H9 (cell line): ENCODE measurements around the gene TOM1L2. TPM values are rescaled to one million over a fixed set of nuclear protein-coding genes. Genes with fewer than 3 reads are reported as not detected.

Experiments used
- DNase-seq: peaks from one replicate; pipeline ENCODE4 v3.0.0-alpha.2; 2017
- H2AFZ ChIP-seq: one replicate; pipeline ENCODE4 v1.6.1; 2013; ENCODE audit warnings: mild to moderate bottlenecking, low read length, control low read depth, moderate library complexity
- H2AK5ac ChIP-seq: 2 replicates; pipeline ENCODE4 v1.6.1; 2013; ENCODE audit warnings: low read length, control low read depth, mixed read lengths; ENCODE audit not compliant: insufficient read length
- H2BK120ac ChIP-seq: one replicate; pipeline ENCODE4 v1.6.1; 2013; ENCODE audit warnings: low read depth, mild to moderate bottlenecking, low read length, control low read depth, inconsistent platforms; ENCODE audit not compliant: poor library complexity, severe bottlenecking
- H2BK12ac ChIP-seq: 2 replicates; pipeline ENCODE4 v1.6.1; 2013; ENCODE audit warnings: low read length, control low read depth, mixed read lengths, low read depth; ENCODE audit not compliant: insufficient read length
- H2BK15ac ChIP-seq: 2 replicates; pipeline ENCODE4 v1.6.1; 2013; ENCODE audit warnings: low read depth, low read length, control low read depth
- H2BK20ac ChIP-seq: one replicate; pipeline ENCODE4 v1.6.1; 2013; ENCODE audit warnings: low read depth, mild to moderate bottlenecking, low read length, control low read depth, inconsistent platforms; ENCODE audit not compliant: poor library complexity, severe bottlenecking
- H2BK5ac ChIP-seq: 2 replicates; pipeline ENCODE4 v1.6.1; 2013; ENCODE audit warnings: low read length, control low read depth, mixed read lengths; ENCODE audit not compliant: insufficient read length
- H3K14ac ChIP-seq: 2 replicates; pipeline ENCODE4 v1.6.1; 2013; ENCODE audit warnings: low read length, control low read depth; ENCODE audit not compliant: insufficient read depth
- H3K18ac ChIP-seq: 2 replicates; pipeline ENCODE4 v1.6.1; 2013; ENCODE audit warnings: low read depth, mild to moderate bottlenecking, mixed read lengths, low read length, control low read depth; ENCODE audit not compliant: insufficient read length
- H3K23ac ChIP-seq: 2 replicates; pipeline ENCODE4 v1.6.1; 2013; ENCODE audit warnings: low read length, control low read depth, mixed read lengths, low read depth; ENCODE audit not compliant: insufficient read length
- H3K23me2 ChIP-seq: 2 replicates; pipeline ENCODE4 v1.6.1; 2013; ENCODE audit warnings: low read depth, mild to moderate bottlenecking, mixed read lengths, low read length, control low read depth; ENCODE audit not compliant: insufficient read length, poor library complexity, severe bottlenecking
- H3K27ac ChIP-seq: 2 replicates; pipeline ENCODE4 v1.5.1; 2013; ENCODE audit warnings: low read length, control low read depth, mixed read lengths, low read depth; ENCODE audit not compliant: insufficient read length
- H3K27me3 ChIP-seq: 2 replicates; pipeline ENCODE4 v1.6.1; 2013; ENCODE audit warnings: low read length, control low read depth, inconsistent platforms; ENCODE audit not compliant: insufficient read depth
- H3K4ac ChIP-seq: 2 replicates; pipeline ENCODE4 v1.6.1; 2013; ENCODE audit warnings: low read depth, mild to moderate bottlenecking, control low read depth, inconsistent platforms, low read length, moderate library complexity
- H3K4me1 ChIP-seq: 2 replicates; pipeline ENCODE4 v1.6.1; 2013; ENCODE audit warnings: low read length, control low read depth, inconsistent platforms; ENCODE audit not compliant: insufficient read depth
- H3K4me2 ChIP-seq: 2 replicates; pipeline ENCODE4 v1.6.1; 2013; ENCODE audit warnings: low read length, control low read depth, mixed read lengths; ENCODE audit not compliant: insufficient read length, insufficient read depth
- H3K56ac ChIP-seq: 2 replicates; pipeline ENCODE4 v1.6.1; 2013; ENCODE audit warnings: low read depth, mild to moderate bottlenecking, mixed read lengths, low read length, control low read depth; ENCODE audit not compliant: insufficient read length
- H3K79me1 ChIP-seq: 2 replicates; pipeline ENCODE4 v1.6.1; 2013; ENCODE audit warnings: low read depth, mild to moderate bottlenecking, moderate library complexity, low read length, control low read depth, inconsistent platforms; ENCODE audit not compliant: insufficient read depth, poor library complexity, severe bottlenecking
- H3K79me2 ChIP-seq: 2 replicates; pipeline ENCODE4 v1.6.1; 2013; ENCODE audit warnings: low read length, control low read depth, inconsistent platforms; ENCODE audit not compliant: insufficient read depth
- H3K9ac ChIP-seq: 2 replicates; pipeline ENCODE4 v1.6.1; 2013; ENCODE audit warnings: low read length, control low read depth, mixed read lengths; ENCODE audit not compliant: insufficient read length; ENCODE audit errors: extremely low read depth
- H3K9me3 ChIP-seq: one replicate; pipeline ENCODE4 v1.6.1; 2013; ENCODE audit warnings: low read depth, low read length, inconsistent platforms; ENCODE audit not compliant: control insufficient read depth
- H3T11ph ChIP-seq: one replicate; pipeline ENCODE4 v1.6.1; 2013; ENCODE audit warnings: mild to moderate bottlenecking, low read length, control low read depth, inconsistent platforms
- H4K20me1 ChIP-seq: one replicate; pipeline ENCODE4 v1.6.1; 2013; ENCODE audit not compliant: control insufficient read depth, insufficient read length, insufficient read depth
- H4K5ac ChIP-seq: 2 replicates; pipeline ENCODE4 v1.6.1; 2013; ENCODE audit warnings: low read depth, mild to moderate bottlenecking, mixed read lengths, low read length, control low read depth; ENCODE audit not compliant: insufficient read length
- H4K8ac ChIP-seq: replicated peaks from 2 replicates; pipeline ENCODE4 v1.6.1; 2013; ENCODE audit warnings: low read length, control low read depth, mixed read lengths, low read depth; ENCODE audit not compliant: insufficient read length
- H4K91ac ChIP-seq: 2 replicates; pipeline ENCODE4 v1.6.1; 2013; ENCODE audit warnings: low read depth, mild to moderate bottlenecking, moderate library complexity, mixed read lengths, low read length, control low read depth; ENCODE audit not compliant: insufficient read length
- H3K27ac Mint-ChIP-seq, 3 experiments: 2 replicates in 2 of 3; 3 replicates in 1 of 3; pipeline ENCODE4 v1.8.0; 2020 to 2021; ENCODE audit warnings: mixed read lengths in 3 of 3, mild to moderate bottlenecking in 1 of 3, moderate library complexity in 1 of 3
- H3K27me3 Mint-ChIP-seq: 2 replicates; pipeline ENCODE4 v1.8.0; 2021; ENCODE audit warnings: low read depth, mild to moderate bottlenecking, moderate library complexity, mixed read lengths
- H3K36me3 Mint-ChIP-seq, 3 experiments: 2 replicates in 2 of 3; 3 replicates in 1 of 3; pipeline ENCODE4 v1.8.0; 2020 to 2021; ENCODE audit warnings: low read depth in 3 of 3, mixed read lengths in 3 of 3; ENCODE audit not compliant: insufficient read depth in 1 of 3
- H3K4me1 Mint-ChIP-seq, 2 experiments: 2 replicates each; pipeline ENCODE4 v1.8.0; 2020; ENCODE audit warnings: mixed read lengths in 2 of 2
- H3K4me3 Mint-ChIP-seq, 2 experiments: 2 replicates in 1 of 2; 3 replicates in 1 of 2; pipeline ENCODE4 v1.8.0; 2020 to 2021; ENCODE audit warnings: mild to moderate bottlenecking in 2 of 2, mixed read lengths in 2 of 2, moderate library complexity in 1 of 2
- H3K9me3 Mint-ChIP-seq, 2 experiments: 2 replicates in 1 of 2; 3 replicates in 1 of 2; pipeline ENCODE4 v1.8.0; 2020; ENCODE audit warnings: mild to moderate bottlenecking in 2 of 2, mixed read lengths in 2 of 2, moderate library complexity in 1 of 2
- WGBS: extraction: QIAGEN DNeasy Blood & Tissue Kit; methylation state at CpG from one replicate; pipeline ENCODE4 v1.1.7; 2013; ENCODE audit warnings: missing lambda C conversion rate, low lambda C conversion rate, mixed read lengths; ENCODE audit not compliant: insufficient read length; ENCODE audit errors: extremely low coverage; 5-methylcytosine and 5-hydroxymethylcytosine counted together
- total RNA-seq: library from RNA; stranded (reverse); gene quantifications from 2 replicates; pipeline ENCODE4 v1.2.1, GENCODE V29; 2021
- TF ChIP-seq, protein P1 (sequence below): fragments of 200-600 bp; sonication (generic); conservative IDR thresholded peaks from 3 replicates; pipeline ENCODE4 v1.8.0; 2021; ENCODE audit warnings: antibody characterized with exemption, mild to moderate bottlenecking

Gene TOM1L2
- total RNA-seq, 1 experiment from 2014 or later, result 4.6 TPM

DNA sequence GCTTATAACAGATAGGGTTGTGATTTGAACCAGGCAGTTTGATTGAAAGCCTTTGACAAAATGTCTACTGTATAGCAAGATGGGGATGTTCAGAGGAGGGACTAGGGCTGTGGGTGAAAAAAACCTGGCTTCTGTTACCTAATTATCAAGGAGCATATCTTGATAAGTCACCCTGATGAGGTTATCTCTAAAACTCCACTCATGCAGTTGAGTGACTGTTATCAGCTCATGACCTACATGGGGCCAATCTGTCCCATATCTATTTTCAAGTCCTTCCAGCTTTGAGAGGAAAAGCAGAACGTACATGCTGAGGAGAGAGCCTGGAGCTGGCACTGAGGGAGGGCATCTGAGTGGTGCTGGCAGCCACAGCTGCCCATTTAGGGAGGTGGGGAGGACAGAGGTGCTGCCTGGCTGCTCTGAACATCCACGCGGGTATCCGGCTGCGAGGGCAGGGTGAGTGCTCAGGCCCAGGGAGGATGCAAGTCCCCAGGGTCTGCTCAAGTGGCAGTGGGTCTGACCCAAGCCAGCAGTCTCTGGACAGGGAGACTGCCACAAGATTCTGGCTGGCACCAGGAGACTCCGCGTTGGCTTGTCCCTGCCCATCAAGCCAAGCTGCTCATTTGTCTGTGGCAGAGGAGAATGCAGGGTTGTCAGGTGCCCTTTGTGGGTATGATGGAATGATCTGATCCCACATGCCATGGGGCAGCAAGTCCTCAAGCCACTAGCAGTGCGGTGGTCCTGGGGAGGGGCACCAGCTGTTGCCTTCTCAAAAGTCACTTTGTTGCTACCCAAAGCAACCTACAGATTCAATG lies 37.6 kb upstream of the TOM1L2 start:
- TF ChIP-seq, protein P1, sequence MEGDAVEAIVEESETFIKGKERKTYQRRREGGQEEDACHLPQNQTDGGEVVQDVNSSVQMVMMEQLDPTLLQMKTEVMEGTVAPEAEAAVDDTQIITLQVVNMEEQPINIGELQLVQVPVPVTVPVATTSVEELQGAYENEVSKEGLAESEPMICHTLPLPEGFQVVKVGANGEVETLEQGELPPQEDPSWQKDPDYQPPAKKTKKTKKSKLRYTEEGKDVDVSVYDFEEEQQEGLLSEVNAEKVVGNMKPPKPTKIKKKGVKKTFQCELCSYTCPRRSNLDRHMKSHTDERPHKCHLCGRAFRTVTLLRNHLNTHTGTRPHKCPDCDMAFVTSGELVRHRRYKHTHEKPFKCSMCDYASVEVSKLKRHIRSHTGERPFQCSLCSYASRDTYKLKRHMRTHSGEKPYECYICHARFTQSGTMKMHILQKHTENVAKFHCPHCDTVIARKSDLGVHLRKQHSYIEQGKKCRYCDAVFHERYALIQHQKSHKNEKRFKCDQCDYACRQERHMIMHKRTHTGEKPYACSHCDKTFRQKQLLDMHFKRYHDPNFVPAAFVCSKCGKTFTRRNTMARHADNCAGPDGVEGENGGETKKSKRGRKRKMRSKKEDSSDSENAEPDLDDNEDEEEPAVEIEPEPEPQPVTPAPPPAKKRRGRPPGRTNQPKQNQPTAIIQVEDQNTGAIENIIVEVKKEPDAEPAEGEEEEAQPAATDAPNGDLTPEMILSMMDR, result no peak
- Histone ChIP-seq H2AFZ (no peak overlapping the region), H2AK5ac (no peak overlapping the region), H4K91ac (no peak overlapping the region), H2BK15ac (no peak overlapping the region), H2BK20ac (no peak overlapping the region), H3K4me1 (no peaks in the 10 kb centered on the region), H3K14ac (no peak overlapping the region; the same call in 1 of the 2 replicates), H3K9me3 (no peaks in the 10 kb centered on the region), H3K79me2 (no peaks in the 10 kb centered on the region), H3K23ac (no peak overlapping the region), H4K8ac (no peak overlapping the region), H3K4me2 (no peak overlapping the region), H3K79me1 (no peaks in the 10 kb centered on the region), H4K5ac (no peak overlapping the region), H3K27ac (no peak overlapping the region), H3K23me2 (no peaks in the 10 kb centered on the region), H3K27me3 (no peaks in the 10 kb centered on the region), H2BK12ac (no peak overlapping the region), H4K20me1 (no peaks in the 10 kb centered on the region), H3K56ac (no peak overlapping the region), H3K9ac (no peak overlapping the region), H2BK120ac (no peak overlapping the region), H3T11ph (no peak overlapping the region), H2BK5ac (no peak overlapping the region), H3K4ac (no peak overlapping the region), H3K18ac (no peak overlapping the region)
- peaks cover 0 to 3% (median 0%) of the 10 kb centered on the region in 3 experiments; a peak in 3 of 7 replicates for H3K36me3 Mint-ChIP-seq
- WGBS, result no CpG with 5 or more reads among the region's 8 CpGs
- H3K9me3 Mint-ChIP-seq, result no peaks in the 10 kb centered on the region
- H3K4me1 Mint-ChIP-seq, result peaks cover 8 to 21% of the 10 kb centered on the region in 2 experiments
- DNase-seq, result no peak
- peaks cover 8% of the 10 kb centered on the region for H3K27me3 Mint-ChIP-seq
- no peak overlapping the region for H3K4me3 Mint-ChIP-seq
- H3K27ac Mint-ChIP-seq, result no peak overlapping the region
